Endothelial cell of umbilical vein (primary cell): ENCODE results near the gene DNAJB13. TPM values are rescaled to one million over a fixed set of nuclear protein-coding genes. Genes with fewer than 3 reads are reported as not detected.

Source experiments
- BruUV-seq: library from RNA; stranded (reverse); fragments of 400-500 nt; replicated peaks from 2 replicates; lab custom pipeline; 2021; lab: Mats Ljungman, UMichigan
- CTCF ChIA-PET: fragments of 300-600, 350-600 bp; sonication (Branson Sonifier 250); formaldehyde crosslinking; loops from one replicate; lab custom pipeline; 2021; ENCODE audit warnings: antibody characterized with exemption, inconsistent platforms; lab: Charles Lee
- POLR2A ChIA-PET: fragments of 300-600, 350-600 bp; sonication (Branson Sonifier 250); formaldehyde crosslinking; loops from one replicate; lab custom pipeline; 2021; ENCODE audit warnings: antibody characterized with exemption, inconsistent platforms; lab: Charles Lee
- DNase-seq: peaks from one replicate; pipeline ENCODE4 v3.0.0-alpha.2; 2011; ENCODE audit warnings: low read depth, low spot score
- FAIRE-seq: peaks from 2 replicates; lab custom pipeline; 2011; peaks lifted over from hg19 to GRCh38; lab: Jason Lieb, UNC
- H2AFZ ChIP-seq: 2 replicates; pipeline ENCODE4 v1.6.0; 2012; ENCODE audit warnings: low read depth, low read length, control low read depth, inconsistent platforms
- H3K27ac ChIP-seq: 2 replicates; pipeline ENCODE4 v1.5.1; 2011; ENCODE audit warnings: low read depth, mild to moderate bottlenecking, control low read depth, low read length, moderate library complexity; ENCODE audit not compliant: insufficient read depth
- H3K27me3 ChIP-seq, 2 experiments: 2 replicates each; pipeline versions ENCODE4 v1.6.0 to v1.6.1; 2011; ENCODE audit warnings: low read length in 2 of 2, mixed read lengths in 1 of 2; ENCODE audit not compliant: control insufficient read depth in 2 of 2, insufficient read depth in 2 of 2
- H3K36me3 ChIP-seq, 2 experiments: 2 replicates in 1 of 2; 3 replicates in 1 of 2; pipeline ENCODE4 v1.5.1; 2011; ENCODE audit warnings: low read length in 2 of 2, mild to moderate bottlenecking in 1 of 2, moderate library complexity in 1 of 2; ENCODE audit not compliant: control insufficient read depth in 2 of 2, insufficient read depth in 2 of 2; ENCODE audit errors: extremely low read depth in 1 of 2
- H3K4me1 ChIP-seq: 3 replicates; pipeline ENCODE4 v1.5.1; 2011; ENCODE audit warnings: mild to moderate bottlenecking, low read length; ENCODE audit not compliant: control insufficient read depth, insufficient read depth; ENCODE audit errors: extremely low read depth
- H3K4me2 ChIP-seq: 2 replicates; pipeline ENCODE4 v1.6.1; 2011; ENCODE audit warnings: low read length, control low read depth, mixed read lengths; ENCODE audit not compliant: insufficient read depth
- H3K4me3 ChIP-seq, 3 experiments: fragments of 200-600 bp in 1 of 3; sonication (generic), shearing (Covaris generic) in 1 of 3; replicated peaks in 1 of 3; 2 replicates each; pipeline ENCODE4 v1.5.1; 2011 to 2016; ENCODE audit warnings: control low read depth in 3 of 3, low read length in 3 of 3, mild to moderate bottlenecking in 2 of 3, inconsistent platforms in 1 of 3, low read depth in 1 of 3, moderate library complexity in 1 of 3; ENCODE audit not compliant: insufficient read depth in 1 of 3
- H3K79me2 ChIP-seq: 2 replicates; pipeline ENCODE4 v1.6.0; 2012; ENCODE audit warnings: low read length, inconsistent platforms; ENCODE audit not compliant: control insufficient read depth, insufficient read depth
- H3K9ac ChIP-seq: replicated peaks from 2 replicates; pipeline ENCODE3; 2011; ENCODE audit warnings: low read length, control low read depth; ENCODE audit not compliant: insufficient read depth; ENCODE audit errors: extremely low read depth
- H3K9me1 ChIP-seq: replicated peaks from 3 replicates; pipeline ENCODE4 v1.6.0; 2011; ENCODE audit warnings: mild to moderate bottlenecking, low read length; ENCODE audit not compliant: control insufficient read depth, insufficient read depth; ENCODE audit errors: extremely low read depth
- H3K9me3 ChIP-seq: replicated peaks from 2 replicates; pipeline ENCODE4 v1.5.1; 2012; ENCODE audit warnings: low read length, inconsistent platforms; ENCODE audit not compliant: control insufficient read depth, insufficient read depth
- H4K20me1 ChIP-seq: replicated peaks from 2 replicates; pipeline ENCODE3; 2011; ENCODE audit warnings: mild to moderate bottlenecking, low read length; ENCODE audit not compliant: control insufficient read depth, insufficient read depth; ENCODE audit errors: extremely low read depth
- CTCF ChIP-seq, 2 donors: IDR thresholded peaks; 1 replicate in 1 of 2; 2 replicates in 1 of 2; pipeline ENCODE4 v1.5.1; 2011; ENCODE audit warnings: low read length in 2 of 2, mild to moderate bottlenecking in 2 of 2, moderate library complexity in 2 of 2, control low read depth in 1 of 2, inconsistent platforms in 1 of 2, low read depth in 1 of 2; ENCODE audit not compliant: insufficient read depth in 1 of 2; ENCODE audit errors: extremely low read depth in 1 of 2
- EZH2 ChIP-seq: IDR thresholded peaks from 2 replicates; pipeline ENCODE4 v1.6.1; 2012; ENCODE audit warnings: borderline replicate concordance, low read depth, mild to moderate bottlenecking, moderate library complexity, low read length, inconsistent platforms; ENCODE audit not compliant: severe bottlenecking
- FOS ChIP-seq: IDR thresholded peaks from 2 replicates; pipeline ENCODE4 v1.6.1; 2011; ENCODE audit warnings: mild to moderate bottlenecking, low read length, moderate library complexity, borderline replicate concordance; ENCODE audit not compliant: insufficient read depth
- GATA2 ChIP-seq: IDR thresholded peaks from 2 replicates; pipeline ENCODE4 v1.7.0; 2011; ENCODE audit warnings: low read depth, mild to moderate bottlenecking, moderate library complexity, mixed read lengths, low read length; ENCODE audit not compliant: insufficient read length, insufficient read depth
- JUN ChIP-seq: IDR thresholded peaks from 2 replicates; pipeline ENCODE4 v1.6.1; 2011; ENCODE audit warnings: borderline replicate concordance, low read depth; ENCODE audit not compliant: insufficient read length, insufficient read depth
- MAX ChIP-seq: IDR thresholded peaks from 2 replicates; pipeline ENCODE4 v1.6.1; 2011; ENCODE audit not compliant: insufficient read depth, insufficient read length
- MYC ChIP-seq: IDR thresholded peaks from one replicate; pipeline ENCODE4 v1.6.1; 2011; ENCODE audit warnings: mild to moderate bottlenecking, low read depth, low read length
- POLR2A ChIP-seq: IDR thresholded peaks from 2 replicates; pipeline ENCODE4 v1.6.1; 2012; ENCODE audit warnings: low read depth, mild to moderate bottlenecking, control low read depth, low read length
- POLR2AphosphoS5 ChIP-seq: IDR thresholded peaks from 2 replicates; pipeline ENCODE4 v1.6.1; 2012; ENCODE audit warnings: low read depth, mild to moderate bottlenecking, control low read depth, low read length, moderate library complexity; ENCODE audit not compliant: insufficient read depth
- dilution Hi-C: fragments of 300-500 bp; cut with MboI; formaldehyde crosslinking; loops from one replicate; pipeline ENCODE4 v1.15.0; 2019; ENCODE audit warnings: low sequenced_read_pairs; ENCODE audit not compliant: extremely low pct_ligation_motif_present
- intact Hi-C: fragments of 100-400 bp; cut with micrococcal nuclease; formaldehyde crosslinking; loops from one replicate; pipeline ENCODE4 v1.10.0; 2022
- polyA plus RNA-seq, 4 experiments: library from polyadenylated mRNA; depleted of rRNA in 3 of 4; stranded (reverse) in 3 of 4; unstranded in 1 of 4; fragments of >200 nt; gene quantifications; 2 replicates each; pipeline versions ENCODE4 v1.2.1 to v1.2.3, GENCODE V29; 2011 to 2012; ENCODE audit warnings: missing spikeins in 1 of 4
- total RNA-seq: library from RNA; stranded (reverse); gene quantifications from 2 replicates; pipeline ENCODE4 v1.2.3, GENCODE V29; 2021

Gene DNAJB13
- total and polyA plus RNA-seq, 2 donors (not counting 3 experiments of a cell fraction or from before 2014, with no cell fraction given): 0.07 to 0.46 TPM

- no peak for DNase-seq
- CTCF ChIA-PET: interaction anchor here (0.6 kb wide), 1 partner anchor 619 kb away, joined by 3 read pairs; no protein-coding TSS in a partner anchor
- Histone ChIP-seq H3K4me1 (no peaks in the 10 kb centered on the region), H3K9ac (no peak overlapping the region), H3K27ac (no peak overlapping the region), H3K79me2 (no peaks in the 10 kb centered on the region), H3K27me3 (no peaks in the 10 kb centered on the region), H3K36me3 (no peaks in the 10 kb centered on the region), H3K4me3 (no peak overlapping the region), H2AFZ (no peak overlapping the region), H3K9me1 (no peaks in the 10 kb centered on the region), H3K9me3 (no peaks in the 10 kb centered on the region), H3K4me2 (no peak overlapping the region), H4K20me1 (no peaks in the 10 kb centered on the region)
- dilution Hi-C loops (no loop called here), intact Hi-C loops (no loop called here)
- no TSS peak for BruUV-seq
- POLR2A ChIA-PET: no interaction called here
- no peak for FAIRE-seq
- TF ChIP-seq JUN (no peak), GATA2 (no peak), FOS (no peak), POLR2A (no peak), EZH2 (no peak), POLR2AphosphoS5 (no peak), CTCF (IDR thresholded peaks at IDR 0.05; ENCODE audit: extremely low read depth in 1 of 2, insufficient read depth in 1 of 2, low read depth in 1 of 2, low read length in 2 of 2) (no peak), MYC (no peak), MAX (no peak)
Measured at GRCh38 chr11:74006743-74007304, 56.0 kb downstream of the DNAJB13 start.
